Adipose tissue (tissue), 3 donors: ENCODE data around the gene ZSWIM3. TPM values are rescaled to one million over a fixed set of nuclear protein-coding genes. Genes with fewer than 3 reads are reported as not detected.
A peak's percentile ranks its signal among the peaks of the same experiment; 100 is the strongest.
"Not testable (repeated sequence)": the region's sequence is repeated elsewhere in the genome, so short reads cannot be mapped to it uniquely, and the experiment has no call there.

ENCODE experiments used
- H3K27ac ChIP-seq: one replicate; pipeline ENCODE4 v1.5.1; 2013; ENCODE audit warnings: low read depth, low read length
- WGBS, 3 donors: extraction: QIAGEN DNeasy Blood & Tissue Kit; methylation state at CpG; one replicate each; pipeline ENCODE4 v1.1.7; 2013; 5-methylcytosine and 5-hydroxymethylcytosine counted together
- polyA plus RNA-seq, 3 donors: library from polyadenylated mRNA; stranded (reverse); fragments of 200-250 nt; gene quantifications; one replicate each; pipeline ENCODE4 v1.2.3, GENCODE V29; 2013
- donor health status: healthy with polysubstance abuse.
- donor health status: Bipolar disorder and iron deficiency.
- donor health status: healthy.

Gene ZSWIM3
- polyA plus RNA-seq, 3 donors, result 0.90 to 1.1 (median 1.0) TPM

- 88 to 92% (median 89%) methylated on average over 12 of the region's 12 CpGs for WGBS, 3 donors
- H3K27ac ChIP-seq, result no peak overlapping the region
These were observed 40.9 kb downstream of the ZSWIM3 start for GRCh38 chr20:45898285-45898684.

DNA sequence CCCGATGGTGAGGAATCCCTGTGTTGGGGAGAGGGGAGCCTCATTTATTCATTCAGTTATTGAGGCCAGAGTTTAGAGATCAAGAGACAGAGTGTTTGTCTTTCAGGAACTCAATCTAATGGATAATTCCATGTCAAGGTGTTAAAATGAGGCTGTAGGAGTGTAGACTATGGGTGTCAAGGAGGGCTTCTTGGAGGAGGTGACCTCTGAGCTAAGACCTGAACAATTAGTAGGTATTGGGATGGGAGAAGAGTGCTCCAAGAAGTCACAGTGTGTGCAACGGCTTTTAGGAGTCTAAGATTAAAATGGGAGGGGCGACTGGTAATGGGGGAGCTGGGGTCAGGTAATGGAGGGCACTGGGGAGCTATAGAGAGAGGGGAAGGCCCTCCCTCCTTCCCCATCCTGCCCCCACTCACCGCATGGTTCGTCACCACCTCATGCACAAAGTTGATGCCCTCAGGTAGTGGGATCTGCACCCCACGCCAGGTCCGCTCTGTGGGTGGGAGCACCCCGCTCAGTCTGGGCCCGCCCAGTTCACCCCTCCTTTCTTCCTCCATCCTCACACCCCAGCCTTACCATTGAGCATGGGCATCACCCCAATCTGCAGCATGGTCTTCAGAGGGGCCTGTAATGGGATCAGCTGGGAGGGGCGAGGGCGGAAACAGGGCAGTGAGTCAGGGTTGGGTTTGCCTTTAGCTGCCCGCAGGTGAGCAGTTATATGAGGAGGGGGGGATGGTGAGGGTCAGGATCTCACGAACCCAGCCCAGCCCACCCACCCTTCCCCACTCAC is 41.8 kb downstream of the ZSWIM3 start:
- 86 to 91% (median 88%) methylated on average over 13 of the region's 13 CpGs for WGBS, 3 donors

GRCh38 chr20:45901332-45901731 is 43.9 kb downstream of the ZSWIM3 start:
- not testable (repeated sequence) for H3K27ac ChIP-seq
- 82 to 96% (median 96%) methylated on average over 6 of the region's 6 CpGs for WGBS, 3 donors

More for the DNA sequence above, 41.8 kb downstream of the ZSWIM3 start:
- no peak overlapping the region for H3K27ac ChIP-seq

DNA sequence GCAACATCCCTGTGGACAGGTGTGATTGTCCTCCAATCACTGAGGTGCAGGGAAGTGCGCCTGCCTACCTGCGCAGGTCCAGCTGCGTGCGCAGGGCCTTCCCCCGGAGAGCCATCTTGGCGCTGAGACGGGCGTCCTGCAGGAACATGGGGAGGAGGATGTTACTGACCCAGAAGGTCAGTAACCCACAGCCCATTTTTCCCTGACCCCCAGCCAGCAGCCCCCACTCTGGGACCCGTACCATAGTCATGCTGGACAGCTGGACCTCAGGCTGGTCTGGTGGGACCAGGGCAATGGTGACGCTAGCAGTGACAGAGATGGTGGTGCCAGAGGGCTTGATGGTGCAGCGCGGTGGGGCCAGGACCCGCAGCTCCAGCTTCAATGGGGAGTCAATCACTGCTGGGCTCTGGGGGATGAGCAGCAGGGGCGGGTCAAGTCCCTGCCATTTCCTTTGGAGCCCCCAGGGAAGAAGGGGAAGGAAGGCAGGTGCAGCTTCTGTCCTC is 44.8 kb downstream of the ZSWIM3 start:
- H3K27ac ChIP-seq, result no peak overlapping the region
- 92 to 96% (median 92%) methylated on average over 14 of the region's 14 CpGs for WGBS, 3 donors

- 79 to 83% (median 80%) methylated on average over 16 of the region's 16 CpGs for WGBS, 3 donors
- H3K27ac ChIP-seq, result no peak overlapping the region
These were observed 47.4 kb downstream of the ZSWIM3 start for GRCh38 chr20:45904583-45905504.

DNA sequence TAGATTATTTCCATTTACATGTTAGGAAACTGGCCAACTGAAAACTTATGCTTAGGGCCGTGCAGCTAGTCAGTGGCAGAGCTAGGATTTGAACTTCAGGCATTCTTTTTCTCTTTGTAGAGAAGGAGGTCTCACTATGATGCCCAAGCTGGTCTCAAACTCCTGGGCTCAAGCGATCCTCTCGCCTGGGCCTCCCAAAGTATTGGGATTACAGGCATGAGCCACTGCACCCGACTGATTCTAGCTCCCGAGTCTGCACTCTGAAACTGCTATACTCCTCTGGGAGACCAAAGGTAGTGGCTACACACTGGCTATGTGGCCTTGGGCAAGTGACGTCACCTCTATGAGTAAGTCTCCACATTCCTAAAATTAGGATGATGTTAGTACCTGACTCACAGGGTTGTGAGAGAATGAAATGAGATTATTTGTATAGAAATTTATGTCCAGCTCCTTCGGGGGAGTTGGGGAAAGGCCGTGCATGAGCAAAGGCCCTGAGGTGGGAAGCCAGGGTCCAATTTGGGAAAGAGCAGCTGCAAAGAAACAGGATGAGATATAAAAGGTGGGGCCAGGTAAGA is 48.2 kb downstream of the ZSWIM3 start:
- no peak overlapping the region for H3K27ac ChIP-seq
- 85 to 90% (median 87%) methylated on average over 8 of the region's 8 CpGs for WGBS, 3 donors

DNA sequence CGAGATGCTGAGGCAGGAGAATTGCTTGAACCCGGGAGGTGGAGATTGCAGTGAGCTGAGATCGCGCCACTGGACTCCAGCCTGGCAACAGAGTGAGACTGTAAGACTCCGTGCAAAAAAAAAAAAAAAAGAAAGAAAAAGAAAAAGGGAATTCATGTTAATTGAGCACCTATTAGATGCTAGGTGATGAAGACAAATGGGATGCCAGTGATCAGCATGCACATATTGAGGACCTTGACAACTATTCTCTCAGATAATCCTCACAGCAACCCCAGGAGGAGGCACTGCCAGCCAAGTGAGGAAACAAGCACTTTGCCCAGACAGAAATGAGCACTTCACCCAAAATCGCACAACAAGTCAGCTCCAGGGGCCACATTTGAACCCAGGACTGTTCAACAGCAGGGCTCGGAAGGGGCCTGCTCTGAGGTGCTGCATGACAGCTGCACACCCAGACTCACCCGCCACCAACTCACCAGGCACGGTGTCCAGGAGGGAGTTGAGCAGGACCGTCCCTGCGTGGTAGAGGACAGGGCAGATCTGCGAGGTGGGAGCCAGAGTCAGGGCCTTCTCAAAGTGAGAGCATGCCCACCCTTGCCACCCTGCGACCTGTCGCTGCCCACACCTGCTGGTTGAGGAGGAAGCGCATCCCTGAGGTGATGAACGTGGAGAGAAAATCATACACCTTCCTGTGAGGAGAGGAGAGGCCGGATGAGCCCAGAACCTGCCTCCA is 50.0 kb downstream of the ZSWIM3 start:
- no peak overlapping the region for H3K27ac ChIP-seq
- 94 to 97% (median 94%) methylated on average over 17 of the region's 17 CpGs for WGBS, 3 donors

- no peak overlapping the region for H3K27ac ChIP-seq
- 92 to 100% (median 99%) methylated on average over 2 of the region's 2 CpGs for WGBS, 3 donors
These were observed 50.7 kb downstream of the ZSWIM3 start for GRCh38 chr20:45908084-45908483.

DNA sequence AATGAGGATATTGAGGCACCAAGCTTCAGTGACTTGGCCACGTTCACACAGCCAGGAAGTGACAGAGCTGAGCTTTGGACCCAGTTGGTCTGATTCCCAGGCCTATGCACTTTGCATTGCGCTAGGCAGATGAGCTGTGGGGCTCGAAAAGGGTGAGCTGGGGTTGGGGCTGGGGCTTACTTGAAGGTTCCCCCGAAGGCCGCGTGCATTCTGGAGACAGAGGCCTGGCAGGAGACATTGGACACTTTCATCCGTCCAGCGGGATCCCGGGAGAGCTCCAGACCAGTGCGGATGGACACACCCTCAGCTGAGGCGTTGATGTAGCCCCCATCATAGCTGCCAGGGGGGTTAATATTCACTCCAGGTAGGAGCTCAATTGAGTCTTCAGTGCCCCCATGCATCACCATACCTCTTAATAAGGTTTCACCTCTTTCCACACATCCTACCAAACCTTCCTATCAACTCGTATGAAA is 52.0 kb downstream of the ZSWIM3 start:
- 80 to 82% (median 80%) methylated on average over 12 of the region's 12 CpGs for WGBS, 3 donors
- H3K27ac ChIP-seq, result no peak overlapping the region

- WGBS, 3 donors, result 73 to 78% (median 75%) methylated on average over 22 of the region's 22 CpGs
- H3K27ac ChIP-seq, result peak overlapping the region; percentile 15
These were observed 52.6 kb downstream of the ZSWIM3 start for GRCh38 chr20:45909817-45910669.

DNA sequence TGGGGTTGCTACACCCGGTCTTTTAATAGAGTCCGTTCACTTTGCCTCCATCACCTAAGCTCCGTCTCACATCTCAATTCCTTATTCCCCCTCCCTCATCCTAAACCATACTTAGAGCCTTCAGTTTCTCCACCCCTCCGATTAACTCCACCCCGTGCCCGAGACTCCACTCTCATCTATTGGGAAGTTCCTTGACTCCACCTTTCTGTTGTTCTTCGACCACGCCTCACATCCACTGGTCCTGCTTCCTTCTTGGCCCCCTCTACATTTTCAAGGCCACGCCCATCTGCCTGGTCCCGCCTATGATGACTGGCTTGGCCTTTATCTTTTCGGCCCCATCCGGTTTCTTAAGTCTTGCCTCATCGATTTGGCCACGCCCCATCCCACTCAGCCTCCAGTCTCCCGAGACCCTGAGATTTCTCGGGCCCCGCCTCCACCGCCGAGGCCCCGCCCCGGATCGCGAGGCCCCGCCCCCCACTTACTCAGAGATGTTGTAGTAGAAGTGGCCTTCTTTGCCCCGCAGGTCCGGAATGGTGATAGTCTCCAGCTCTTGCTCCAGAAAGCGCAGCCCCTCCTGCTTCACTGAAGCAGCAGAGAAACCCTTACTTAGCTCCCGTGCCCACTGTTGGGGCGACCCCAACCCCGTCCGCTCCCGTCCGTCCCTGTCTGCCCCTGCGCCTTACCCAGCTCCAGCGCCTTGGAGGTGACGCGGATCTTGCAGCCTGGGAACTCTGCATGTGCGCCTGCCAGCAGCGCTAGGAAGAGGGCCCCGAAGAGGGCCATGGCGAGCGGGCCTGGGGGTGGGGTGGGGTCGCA is 53.5 kb downstream of the ZSWIM3 start:
- no peak overlapping the region for H3K27ac ChIP-seq
- WGBS, 3 donors, result 2 to 5% (median 3%) methylated on average over 43 of the region's 43 CpGs

DNA sequence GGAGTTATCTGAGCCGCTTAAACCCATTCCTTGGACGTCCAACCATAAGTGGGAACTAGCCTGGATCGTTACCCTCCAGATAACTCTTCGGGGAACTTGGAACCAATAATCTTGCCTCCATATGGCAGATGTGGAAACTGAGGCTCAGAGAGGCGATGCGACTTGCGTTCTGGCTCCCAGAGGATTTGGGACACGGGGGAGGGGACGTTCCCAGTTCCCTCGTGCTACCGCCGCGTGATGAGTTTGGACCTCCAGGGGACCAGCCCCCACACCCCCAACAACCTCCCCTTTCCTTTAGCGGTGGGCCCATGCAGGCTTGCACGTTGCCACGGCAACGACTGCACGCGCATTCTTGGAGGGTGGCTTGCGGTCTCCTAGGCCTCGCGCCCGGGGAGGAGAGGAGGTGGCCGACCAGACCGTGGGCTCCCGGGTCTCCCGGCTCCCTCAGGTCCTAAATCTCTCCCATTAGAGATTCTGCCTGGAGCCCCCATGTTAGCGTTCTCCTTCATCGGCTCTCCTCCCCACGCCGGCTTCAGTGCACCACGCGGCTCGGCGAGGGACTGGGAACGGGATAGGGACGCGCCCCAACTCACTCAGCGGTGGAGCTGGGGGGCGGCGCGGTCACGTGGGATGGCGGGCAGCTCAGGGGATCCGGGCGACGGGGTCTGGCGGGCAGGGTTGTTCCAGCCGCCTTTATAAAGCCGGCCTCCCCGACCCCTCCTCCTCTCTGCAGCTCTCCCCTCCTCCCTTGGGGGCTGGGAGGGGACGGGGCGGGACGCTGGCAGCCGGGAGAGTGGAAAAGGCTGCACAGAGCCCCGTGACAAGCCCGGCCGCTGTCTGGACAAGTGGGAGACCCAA is 54.3 kb downstream of the ZSWIM3 start, which contains the start of gene PLTP:
PLTP (minus strand) TSS at position 670 of the 858 bp plus-strand sequence. CDS start 703 bp downstream, outside the sequence.
- no peak within 1 kb of the TSS for H3K27ac ChIP-seq
- WGBS, 3 donors, result 0 to 1% (median 1%) methylated on average over 51 to 58 of the region's 58 CpGs

- WGBS, 3 donors, result 18 to 24% (median 24%) methylated on average over 4 of the region's 4 CpGs
- no peak overlapping the region for H3K27ac ChIP-seq
These were observed 54.9 kb downstream of the ZSWIM3 start for GRCh38 chr20:45912344-45912682.

- no peak overlapping the region for H3K27ac ChIP-seq
- 61 to 69% (median 62%) methylated on average over 5 of the region's 5 CpGs for WGBS, 3 donors
These were observed 55.7 kb downstream of the ZSWIM3 start for GRCh38 chr20:45913116-45913515.

GRCh38 chr20:45917790-45918141 is 60.4 kb downstream of the ZSWIM3 start:
- H3K27ac ChIP-seq, result peak overlapping the region; percentile 29
- 47 to 79% (median 47%) methylated on average over 5 of the region's 5 CpGs for WGBS, 3 donors
